Vagina (tissue), 2 donors: ENCODE data around the gene PCGF3. TPM values are rescaled to one million over a fixed set of nuclear protein-coding genes. Genes with fewer than 3 reads are reported as not detected.

Experiments used
- DNase-seq, 2 donors: peaks; one replicate each; pipeline ENCODE4 v3.0.0-alpha.2; 2017; ENCODE audit errors: extremely low spot score in 2 of 2
- H3K27ac ChIP-seq: fragments of 200-600 bp; sonication (generic); one replicate; pipeline ENCODE4 v1.5.1; 2019
- H3K27me3 ChIP-seq: fragments of 200-600 bp; sonication (generic); one replicate; pipeline ENCODE4 v1.5.1; 2019
- H3K36me3 ChIP-seq, 2 donors: fragments of 200-600 bp; sonication (generic); one replicate each; pipeline ENCODE4 v1.5.1; 2017 to 2019
- H3K4me1 ChIP-seq: fragments of 200-600 bp; sonication (generic); one replicate; pipeline ENCODE4 v1.5.1; 2019
- H3K4me3 ChIP-seq, 2 donors: fragments of 200-600 bp; sonication (generic); 1 replicate in 1 of 2; 2 replicates in 1 of 2; pipeline ENCODE4 v1.5.1; 2016 to 2019
- H3K9me3 ChIP-seq: fragments of 200-600 bp; sonication (generic); one replicate; pipeline ENCODE4 v1.5.1; 2019
- CTCF ChIP-seq, 3 experiments: fragments of 450-650 bp in 2 of 3; fragments of 200-600 bp in 1 of 3; sonication (generic) in 1 of 3; IDR thresholded peaks; one replicate each; pipeline ENCODE4 v1.5.1; 2017 to 2019; ENCODE audit warnings: antibody characterized with exemption in 3 of 3, mild to moderate bottlenecking in 2 of 3, moderate library complexity in 2 of 3
- POLR2A ChIP-seq, 2 donors: fragments of 450-650 bp; IDR thresholded peaks; one replicate each; pipeline ENCODE4 v1.6.1; 2017; ENCODE audit warnings: antibody characterized with exemption in 2 of 2, mild to moderate bottlenecking in 2 of 2, moderate library complexity in 2 of 2
- POLR2AphosphoS5 ChIP-seq, 2 donors: sonication (generic); formaldehyde crosslinking; IDR thresholded peaks; one replicate each; pipeline ENCODE4 v1.9.0; 2017; ENCODE audit warnings: antibody characterized with exemption in 2 of 2, mild to moderate bottlenecking in 2 of 2, low read depth in 1 of 2; ENCODE audit not compliant: insufficient read depth in 1 of 2
- intact Hi-C: fragments of 100-400 bp; cut with DNase I; formaldehyde crosslinking; loops from one replicate; pipeline ENCODE4 v1.15.1; 2023
- total RNA-seq: library from RNA; depleted of rRNA; stranded (reverse); fragments of >200 nt; gene quantifications from one replicate; pipeline ENCODE4 v1.2.3, GENCODE V29; 2016

Gene PCGF3
- total RNA-seq, 1 donor from 2014 or later, result 64.8 TPM

GRCh38 chr4:708631-708933 lies 3.0 kb downstream of the PCGF3 start:
- TF ChIP-seq CTCF (IDR thresholded peaks at IDR 0.05) (no peak), POLR2A (IDR thresholded peaks at IDR 0.05) (no peak), POLR2AphosphoS5 (IDR thresholded peaks at IDR 0.05; ENCODE audit: insufficient read depth in 1 of 2, low read depth in 1 of 2) (no peak)
- no peaks in the 10 kb centered on the region for H3K27me3 ChIP-seq
- no peak overlapping the region for H3K4me3 ChIP-seq
- H3K4me1 ChIP-seq, result peaks cover 48% of the 10 kb centered on the region
- intact Hi-C loops, result no loop called here
- H3K36me3 ChIP-seq, result no peaks in the 10 kb centered on the region
- H3K27ac ChIP-seq, result no peak overlapping the region
- no peaks in the 10 kb centered on the region for H3K9me3 ChIP-seq
- no peak for DNase-seq

GRCh38 chr4:709348-709747 lies 3.7 kb downstream of the PCGF3 start:
- intact Hi-C loops, result no loop called here
- DNase-seq, result no peak
- Histone ChIP-seq H3K4me1 (peaks cover 48% of the 10 kb centered on the region), H3K36me3 (no peaks in the 10 kb centered on the region), H3K27me3 (no peaks in the 10 kb centered on the region), H3K9me3 (no peaks in the 10 kb centered on the region), H3K4me3 (no peak overlapping the region), H3K27ac (no peak overlapping the region)
- TF ChIP-seq POLR2AphosphoS5 (IDR thresholded peaks at IDR 0.05; ENCODE audit: insufficient read depth in 1 of 2, low read depth in 1 of 2) (no peak), CTCF (IDR thresholded peaks at IDR 0.05) (no peak), POLR2A (IDR thresholded peaks at IDR 0.05) (no peak)

- intact Hi-C loops, result no loop called here
- no peak for DNase-seq
- Histone ChIP-seq H3K27ac (no peak overlapping the region), H3K4me1 (peaks cover 45% of the 10 kb centered on the region), H3K4me3 (no peak overlapping the region), H3K9me3 (no peaks in the 10 kb centered on the region), H3K27me3 (no peaks in the 10 kb centered on the region), H3K36me3 (no peaks in the 10 kb centered on the region)
- TF ChIP-seq CTCF (IDR thresholded peaks at IDR 0.05) (no peak), POLR2A (IDR thresholded peaks at IDR 0.05) (no peak), POLR2AphosphoS5 (IDR thresholded peaks at IDR 0.05; ENCODE audit: insufficient read depth in 1 of 2, low read depth in 1 of 2) (no peak)
Observed at GRCh38 chr4:710116-710515, 4.5 kb downstream of the PCGF3 start.

- no peak for DNase-seq
- H3K4me1 ChIP-seq, result peaks cover 43% of the 10 kb centered on the region
- no peak overlapping the region for H3K4me3 ChIP-seq
- TF ChIP-seq POLR2AphosphoS5 (IDR thresholded peaks at IDR 0.05; ENCODE audit: insufficient read depth in 1 of 2, low read depth in 1 of 2), result no peak
- no peak for TF ChIP-seq POLR2A (IDR thresholded peaks at IDR 0.05)
- TF ChIP-seq CTCF (IDR thresholded peaks at IDR 0.05), result no peak
- no peaks in the 10 kb centered on the region for H3K36me3 ChIP-seq
- H3K27me3 ChIP-seq, result no peaks in the 10 kb centered on the region
- H3K27ac ChIP-seq, result no peak overlapping the region
- intact Hi-C loops, result no loop called here
- H3K9me3 ChIP-seq, result no peaks in the 10 kb centered on the region
Observed at GRCh38 chr4:710916-711315, 5.3 kb downstream of the PCGF3 start.

- Histone ChIP-seq H3K27me3 (no peaks in the 10 kb centered on the region), H3K27ac (no peak overlapping the region), H3K4me3 (no peak overlapping the region), H3K36me3 (no peaks in the 10 kb centered on the region), H3K9me3 (no peaks in the 10 kb centered on the region), H3K4me1 (peaks cover 34% of the 10 kb centered on the region)
- intact Hi-C loops, result no loop called here
- DNase-seq, result no peak
- TF ChIP-seq CTCF (IDR thresholded peaks at IDR 0.05) (no peak), POLR2AphosphoS5 (IDR thresholded peaks at IDR 0.05; ENCODE audit: insufficient read depth in 1 of 2, low read depth in 1 of 2) (no peak), POLR2A (IDR thresholded peaks at IDR 0.05) (no peak)
Observed at GRCh38 chr4:712093-712492, 6.5 kb downstream of the PCGF3 start.
